CD4-positive, alpha-beta T cell treated with Interleukin-15 for 4 hours (primary cell): ENCODE results near the gene GSS.

ENCODE experiments used
- DNase-seq: peaks from one replicate; pipeline ENCODE4 v3.0.0-alpha.2; 2020; ENCODE audit warnings: low spot score

Gene GSS

DNA sequence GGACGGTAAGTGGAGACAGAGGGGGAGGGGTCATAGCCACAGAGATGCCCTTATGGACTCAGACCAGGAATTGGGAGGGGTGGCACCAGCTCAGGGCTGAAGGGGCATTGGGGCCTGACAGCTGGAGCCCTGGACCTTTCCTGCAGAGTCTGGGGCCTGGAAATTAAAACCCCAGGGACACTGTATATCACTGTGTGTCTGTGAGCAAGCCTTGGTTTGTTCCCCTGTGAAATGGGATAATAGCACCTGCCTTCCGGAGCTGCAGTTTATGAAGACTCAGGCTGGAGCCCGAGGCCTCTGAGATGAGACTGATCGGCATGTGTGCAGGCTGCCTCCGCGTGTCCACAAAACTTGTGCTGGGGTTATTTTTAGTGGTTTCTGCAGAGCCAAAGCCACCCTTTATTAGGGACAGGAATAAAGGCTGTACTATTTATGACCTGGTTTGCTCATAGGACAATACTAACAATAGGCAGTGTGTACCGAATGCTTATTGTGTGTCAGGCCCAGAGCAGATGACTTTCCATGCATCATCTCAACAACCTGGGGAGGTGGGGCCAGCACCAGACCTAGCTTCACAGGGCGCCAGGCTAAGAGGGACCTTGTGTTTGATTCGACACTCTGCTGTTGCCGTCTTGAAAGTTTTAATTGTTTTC is 22.6 kb upstream of the GSS start:
- DNase-seq = no peak

- DNase-seq = no peak
These were observed 21.9 kb upstream of the GSS start for GRCh38 chr20:34977365-34978091.

DNA sequence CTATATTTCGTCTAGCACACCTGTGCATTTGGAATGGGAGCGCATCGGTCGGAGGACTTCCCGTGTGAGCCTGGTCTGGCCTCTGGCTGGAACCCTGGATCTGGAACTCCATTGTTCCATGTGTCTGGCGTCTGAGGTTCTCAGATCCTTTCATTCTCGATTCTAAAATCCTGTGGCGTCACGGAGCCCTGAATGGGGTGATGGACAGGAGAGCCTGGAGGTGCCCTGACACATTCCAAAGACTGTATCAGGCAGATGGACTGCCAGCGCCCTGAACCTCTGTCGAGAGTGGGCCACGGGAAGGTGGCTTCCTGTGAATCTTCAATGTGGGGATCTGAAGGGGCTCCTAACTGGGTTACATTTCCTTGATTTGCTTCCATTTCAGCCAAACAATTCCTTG is 20.7 kb upstream of the GSS start:
- no peak for DNase-seq

GRCh38 chr20:34974246-34974645 is 18.6 kb upstream of the GSS start:
- DNase-seq = no peak

GRCh38 chr20:34971561-34972235 is 16.1 kb upstream of the GSS start:
- DNase-seq = no peak

- no peak for DNase-seq
These were observed 15.4 kb upstream of the GSS start for GRCh38 chr20:34970846-34971560.

- no peak for DNase-seq
These were observed 14.7 kb upstream of the GSS start for GRCh38 chr20:34970193-34970840.

DNA sequence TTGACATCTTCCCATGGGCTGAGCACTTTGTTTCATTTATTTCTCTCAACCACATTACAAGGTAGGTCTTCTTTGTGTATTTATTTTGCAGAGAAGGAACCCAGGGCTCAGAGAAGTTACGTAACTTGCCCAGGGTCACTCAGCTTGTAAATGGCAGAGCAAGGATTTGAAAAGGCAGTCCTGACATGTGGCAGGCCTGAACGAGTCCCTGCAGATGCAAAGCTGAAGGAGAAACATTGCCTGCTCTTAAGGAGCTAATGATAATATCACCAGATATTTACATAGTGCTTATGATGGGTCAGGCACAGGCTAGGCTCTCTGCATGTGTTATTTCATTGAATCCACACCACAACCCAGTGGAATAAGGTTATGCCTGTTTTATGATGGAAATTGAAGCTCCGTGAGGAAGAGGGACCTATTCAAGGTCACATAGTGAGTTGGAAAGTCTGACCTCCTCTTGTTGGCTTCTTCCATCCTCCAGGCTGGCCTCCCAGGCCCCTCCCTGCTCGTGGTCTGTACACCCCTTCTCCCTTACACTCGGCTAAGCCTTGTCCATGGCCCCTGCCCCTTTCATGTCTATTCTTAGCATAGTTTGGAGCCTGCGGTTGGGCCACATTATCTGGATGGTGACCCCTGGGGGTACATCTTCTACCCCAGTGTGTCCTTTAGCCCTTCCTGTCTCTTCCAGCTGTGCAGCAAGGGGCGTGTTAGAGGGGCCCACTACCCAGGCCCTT is 12.6 kb upstream of the GSS start:
- DNase-seq = no peak

DNA sequence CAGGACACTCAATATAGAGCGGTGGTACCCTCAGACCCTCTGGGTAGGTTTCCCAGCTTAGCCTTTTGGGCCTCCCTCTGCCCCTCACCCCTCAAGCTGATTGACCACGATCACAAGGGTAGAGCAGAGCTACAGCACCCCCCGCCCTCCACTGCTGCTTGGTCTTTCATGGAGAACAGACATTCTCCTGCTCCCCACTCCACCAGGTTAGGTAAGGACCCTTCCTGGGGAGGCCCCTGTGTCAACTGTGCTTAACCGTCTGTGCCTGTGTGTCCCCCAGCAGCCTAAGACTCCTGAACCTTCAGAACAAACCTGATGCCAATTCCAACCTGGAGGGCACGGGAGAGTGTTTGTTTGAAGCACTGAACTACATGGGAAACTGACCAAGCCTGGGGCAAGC is 11.8 kb upstream of the GSS start:
- no peak for DNase-seq

DNA sequence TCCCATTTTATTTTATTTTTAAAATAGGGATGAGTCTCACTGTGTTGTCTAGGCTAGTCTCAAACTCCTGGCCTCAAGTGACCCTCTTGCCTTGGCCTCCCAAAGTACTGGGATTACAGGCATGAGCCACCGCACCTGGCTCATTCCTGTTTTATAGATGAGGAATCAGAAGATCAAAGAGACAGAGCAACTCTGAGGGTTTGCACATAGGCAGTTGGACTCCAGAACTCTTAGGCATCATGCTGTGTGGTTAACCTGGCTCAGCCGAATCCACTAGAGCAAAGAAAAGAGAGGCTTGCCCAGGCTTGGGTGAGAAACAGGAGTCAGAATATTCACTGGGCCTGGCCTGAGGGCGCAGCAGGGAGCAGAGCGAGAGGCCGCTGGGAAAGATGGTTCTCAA is 9.4 kb upstream of the GSS start:
- no peak for DNase-seq

GRCh38 chr20:34964486-34964885 is 8.9 kb upstream of the GSS start:
- no peak for DNase-seq

DNA sequence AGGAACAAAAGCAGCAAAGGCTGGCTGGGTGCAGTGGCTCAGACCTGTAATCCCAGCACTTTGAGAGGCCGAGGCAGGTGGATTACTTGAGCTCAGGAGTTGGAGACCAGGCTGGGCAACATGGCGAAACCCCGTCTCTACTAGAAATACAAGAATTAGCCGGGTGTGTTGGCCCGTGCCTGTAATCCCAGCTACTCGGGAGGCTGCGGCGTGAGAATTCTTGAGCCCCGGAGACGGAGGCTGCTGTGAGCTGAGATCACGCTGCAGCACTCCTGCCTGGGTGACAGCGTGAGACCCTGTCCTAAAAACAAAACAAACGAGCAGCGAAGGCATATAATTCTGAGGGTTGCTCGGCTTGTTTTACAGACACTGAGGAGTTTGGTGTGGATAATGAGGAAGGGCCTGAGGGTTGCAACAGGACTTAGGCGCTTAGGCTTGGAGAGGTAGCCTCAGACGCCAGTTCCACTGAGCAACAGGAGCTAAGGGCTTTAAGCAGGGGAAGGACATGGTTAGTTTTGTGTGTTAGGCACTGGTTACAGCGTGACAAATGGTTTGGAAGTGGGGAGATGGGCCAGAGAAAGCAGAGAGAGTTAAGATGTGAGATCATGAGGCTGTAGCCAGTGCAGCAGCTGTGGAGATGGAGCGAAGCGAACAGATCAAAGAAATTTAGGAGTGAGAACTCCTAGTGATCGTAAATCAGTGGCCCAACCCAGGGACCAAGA is 1.3 kb upstream of the GSS start:
- no peak for DNase-seq

DNA sequence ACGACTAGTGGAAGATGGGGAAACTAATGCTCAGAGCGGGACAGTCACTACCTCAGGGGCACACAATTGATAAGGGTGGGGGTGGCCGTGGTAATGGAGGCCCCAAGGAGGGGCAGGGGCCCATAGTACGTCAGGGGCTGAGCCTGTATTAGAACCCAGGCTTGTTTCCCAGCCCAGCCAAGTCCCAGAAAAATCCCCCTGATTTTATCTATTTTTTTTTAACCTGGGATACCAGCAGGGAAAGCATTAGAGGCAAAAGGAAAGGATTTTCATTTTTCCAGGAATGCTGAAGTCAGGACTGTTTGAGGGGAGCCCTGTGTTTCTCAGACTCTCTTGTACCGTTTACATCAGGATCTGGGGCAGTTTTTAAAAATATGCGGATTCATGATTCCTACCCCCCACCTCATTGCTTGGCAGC is 444 bp upstream of the GSS start:
- no peak for DNase-seq

- peak; percentile 2 for DNase-seq
These were observed 739 bp downstream of the GSS start for GRCh38 chr20:34954904-34955230.

DNA sequence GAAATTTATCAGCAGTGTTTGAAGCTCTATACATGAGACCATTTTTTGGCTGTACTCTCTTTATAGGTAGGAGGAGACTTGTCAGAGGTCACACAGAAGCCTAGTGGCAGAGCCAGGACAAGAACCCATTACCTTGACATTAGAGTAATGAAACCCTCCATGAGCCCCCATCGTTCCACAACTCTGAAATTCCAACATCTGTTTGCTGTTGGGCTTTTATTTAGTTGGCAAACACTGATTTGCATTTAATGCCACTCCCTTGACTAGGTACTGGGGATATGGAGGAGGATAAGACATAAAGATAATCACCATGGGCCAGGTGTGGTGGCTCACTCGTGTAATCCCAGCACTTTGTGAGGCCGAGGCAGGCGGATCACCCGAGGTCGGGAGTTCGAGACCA is 1.6 kb downstream of the GSS start:
- no peak for DNase-seq

DNA sequence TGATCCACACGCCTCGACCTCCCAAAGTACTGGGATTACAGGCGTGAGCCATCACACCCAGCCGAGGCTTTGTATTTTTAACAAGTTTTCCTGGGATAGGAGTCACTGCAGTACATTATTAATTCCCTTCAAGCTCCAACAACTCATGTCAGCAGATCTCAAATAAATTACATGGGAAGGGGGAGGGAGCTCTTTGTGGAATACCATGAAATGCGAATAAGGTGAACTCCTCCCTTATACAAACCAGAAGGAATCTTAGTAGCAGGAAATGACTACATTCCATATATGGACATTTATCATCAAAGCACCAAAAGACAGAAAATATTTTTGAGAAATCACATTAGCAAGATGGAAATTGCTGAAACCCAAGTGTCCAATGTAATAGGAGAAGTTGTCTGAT is 2.9 kb downstream of the GSS start:
- DNase-seq = no peak

DNA sequence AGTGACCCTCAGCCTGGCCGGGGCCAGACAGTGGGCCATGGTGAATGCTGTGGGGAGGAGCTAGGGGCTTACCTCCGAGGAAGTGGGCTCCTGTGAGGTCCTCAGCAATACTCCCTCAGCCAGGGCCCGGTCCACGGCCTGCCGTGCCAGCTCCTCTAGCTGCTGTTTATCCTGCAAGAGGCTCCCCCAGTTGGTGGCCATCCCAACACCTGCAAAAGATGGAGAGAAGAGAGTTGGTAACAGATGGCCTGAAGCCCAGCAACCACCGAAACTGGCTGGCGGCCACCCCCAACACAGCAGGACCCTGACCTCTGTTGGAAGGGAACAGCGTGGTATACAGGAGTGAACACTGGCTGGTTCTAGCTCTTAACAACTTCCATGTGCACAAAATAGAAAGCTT is 4.0 kb downstream of the GSS start:
- no peak for DNase-seq

DNA sequence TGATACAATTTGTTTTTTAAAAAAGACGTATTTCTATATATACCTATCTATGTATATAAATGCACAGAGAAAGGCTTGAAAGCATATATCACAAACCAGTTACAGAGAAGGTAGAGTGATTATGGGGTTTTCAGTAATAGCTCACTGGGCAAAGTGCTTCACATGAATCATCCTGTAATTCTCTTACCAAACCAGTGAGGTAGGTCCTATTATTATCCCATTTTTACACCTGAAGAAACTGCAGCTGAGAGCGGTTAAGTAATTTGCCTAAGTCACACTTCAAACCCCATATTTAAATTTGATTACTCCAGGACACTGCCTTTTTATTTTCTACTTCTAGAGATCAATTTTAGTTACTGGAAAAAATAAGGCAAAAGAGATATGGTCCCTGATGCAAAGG is 4.4 kb downstream of the GSS start:
- DNase-seq = no peak

- DNase-seq = no peak
These were observed 6.5 kb downstream of the GSS start for GRCh38 chr20:34949120-34949519.

DNA sequence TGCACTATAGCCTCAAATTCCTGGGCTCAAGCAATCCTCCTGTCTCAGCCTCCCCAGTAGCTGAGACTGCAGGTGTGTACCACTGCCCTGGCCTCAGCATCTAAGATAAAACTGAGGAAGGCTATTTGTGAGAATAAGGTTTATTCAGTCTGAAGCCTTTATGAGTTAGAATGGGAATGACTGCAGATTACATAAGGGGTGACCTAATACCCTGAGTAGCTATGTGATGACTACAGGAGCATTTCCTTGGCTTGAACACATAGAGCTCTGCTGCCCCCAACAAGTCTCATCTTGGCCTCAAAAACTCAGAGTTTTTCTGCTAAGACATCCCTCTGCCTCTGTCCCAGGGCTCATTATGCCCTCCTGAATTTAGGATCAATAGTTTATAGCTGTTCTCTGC is 7.6 kb downstream of the GSS start:
- no peak for DNase-seq

GRCh38 chr20:34947336-34947735 is 8.3 kb downstream of the GSS start:
- DNase-seq = no peak
